ENCODE data around the gene PNPT1. TPM values are rescaled to one million over a fixed set of nuclear protein-coding genes. Genes with fewer than 3 reads are reported as not detected.
"Not testable (repeated sequence)": the region's sequence is repeated elsewhere in the genome, so short reads cannot be mapped to it uniquely, and the experiment has no call there.

The PNPT1 gene
- polyA plus RNA-seq, 1 donor from 2014 or later, result 23.4 TPM

DNA sequence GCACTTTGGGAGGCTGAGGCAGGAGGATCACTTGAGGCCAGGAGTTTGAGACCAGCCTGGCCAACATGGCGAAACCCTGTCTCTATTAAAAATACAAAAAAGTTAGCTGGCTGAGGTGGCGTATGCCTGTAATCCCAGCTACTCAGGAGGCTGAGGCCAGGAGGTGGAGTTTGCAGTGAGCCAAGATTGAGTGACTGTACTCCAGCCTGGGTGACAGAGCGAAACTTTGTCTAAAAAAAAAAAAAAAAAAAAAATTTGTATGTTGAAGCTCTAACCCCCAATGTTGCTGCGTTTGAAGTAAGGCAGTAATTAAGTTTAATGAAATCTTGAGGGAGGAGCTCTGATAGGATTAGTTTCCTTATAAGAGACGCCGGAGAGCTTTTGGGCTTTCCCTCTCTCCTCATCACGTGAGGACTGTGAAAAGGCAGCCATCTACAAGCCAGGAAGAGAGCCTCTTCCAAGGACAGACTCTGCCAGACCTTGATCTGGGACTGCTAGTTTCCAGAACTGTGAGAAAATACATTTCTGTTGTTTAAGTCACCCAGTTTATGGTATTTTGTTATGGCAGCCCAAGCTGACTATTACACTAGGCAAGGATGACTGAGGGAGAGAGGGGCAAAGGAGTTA, 11.5 kb upstream of the PNPT1 start:
- TF ChIP-seq TAF1 (IDR thresholded peaks at IDR 0.05; ENCODE audit: low read depth) (no peak), EZH2 (IDR thresholded peaks at IDR 0.05; ENCODE audit: borderline replicate concordance, insufficient read depth, low read length, poor library complexity, severe bottlenecking) (no peak), MXI1 (conservative IDR thresholded peaks at IDR 0.05; ENCODE audit: poor library complexity, severe bottlenecking) (no peak), EP300 (conservative IDR thresholded peaks at IDR 0.05; ENCODE audit: poor library complexity, severe bottlenecking) (no peak), SMC3 (conservative IDR thresholded peaks at IDR 0.05; ENCODE audit: poor library complexity) (no peak), RAD21 (conservative IDR thresholded peaks at IDR 0.05) (no peak), POLR2AphosphoS5 (IDR thresholded peaks at IDR 0.05) (no peak)
- TF ChIP-seq, protein P1, sequence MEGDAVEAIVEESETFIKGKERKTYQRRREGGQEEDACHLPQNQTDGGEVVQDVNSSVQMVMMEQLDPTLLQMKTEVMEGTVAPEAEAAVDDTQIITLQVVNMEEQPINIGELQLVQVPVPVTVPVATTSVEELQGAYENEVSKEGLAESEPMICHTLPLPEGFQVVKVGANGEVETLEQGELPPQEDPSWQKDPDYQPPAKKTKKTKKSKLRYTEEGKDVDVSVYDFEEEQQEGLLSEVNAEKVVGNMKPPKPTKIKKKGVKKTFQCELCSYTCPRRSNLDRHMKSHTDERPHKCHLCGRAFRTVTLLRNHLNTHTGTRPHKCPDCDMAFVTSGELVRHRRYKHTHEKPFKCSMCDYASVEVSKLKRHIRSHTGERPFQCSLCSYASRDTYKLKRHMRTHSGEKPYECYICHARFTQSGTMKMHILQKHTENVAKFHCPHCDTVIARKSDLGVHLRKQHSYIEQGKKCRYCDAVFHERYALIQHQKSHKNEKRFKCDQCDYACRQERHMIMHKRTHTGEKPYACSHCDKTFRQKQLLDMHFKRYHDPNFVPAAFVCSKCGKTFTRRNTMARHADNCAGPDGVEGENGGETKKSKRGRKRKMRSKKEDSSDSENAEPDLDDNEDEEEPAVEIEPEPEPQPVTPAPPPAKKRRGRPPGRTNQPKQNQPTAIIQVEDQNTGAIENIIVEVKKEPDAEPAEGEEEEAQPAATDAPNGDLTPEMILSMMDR (IDR thresholded peaks at IDR 0.05; ENCODE audit: poor library complexity, severe bottlenecking), result no peak
- TF ChIP-seq, protein P2, sequence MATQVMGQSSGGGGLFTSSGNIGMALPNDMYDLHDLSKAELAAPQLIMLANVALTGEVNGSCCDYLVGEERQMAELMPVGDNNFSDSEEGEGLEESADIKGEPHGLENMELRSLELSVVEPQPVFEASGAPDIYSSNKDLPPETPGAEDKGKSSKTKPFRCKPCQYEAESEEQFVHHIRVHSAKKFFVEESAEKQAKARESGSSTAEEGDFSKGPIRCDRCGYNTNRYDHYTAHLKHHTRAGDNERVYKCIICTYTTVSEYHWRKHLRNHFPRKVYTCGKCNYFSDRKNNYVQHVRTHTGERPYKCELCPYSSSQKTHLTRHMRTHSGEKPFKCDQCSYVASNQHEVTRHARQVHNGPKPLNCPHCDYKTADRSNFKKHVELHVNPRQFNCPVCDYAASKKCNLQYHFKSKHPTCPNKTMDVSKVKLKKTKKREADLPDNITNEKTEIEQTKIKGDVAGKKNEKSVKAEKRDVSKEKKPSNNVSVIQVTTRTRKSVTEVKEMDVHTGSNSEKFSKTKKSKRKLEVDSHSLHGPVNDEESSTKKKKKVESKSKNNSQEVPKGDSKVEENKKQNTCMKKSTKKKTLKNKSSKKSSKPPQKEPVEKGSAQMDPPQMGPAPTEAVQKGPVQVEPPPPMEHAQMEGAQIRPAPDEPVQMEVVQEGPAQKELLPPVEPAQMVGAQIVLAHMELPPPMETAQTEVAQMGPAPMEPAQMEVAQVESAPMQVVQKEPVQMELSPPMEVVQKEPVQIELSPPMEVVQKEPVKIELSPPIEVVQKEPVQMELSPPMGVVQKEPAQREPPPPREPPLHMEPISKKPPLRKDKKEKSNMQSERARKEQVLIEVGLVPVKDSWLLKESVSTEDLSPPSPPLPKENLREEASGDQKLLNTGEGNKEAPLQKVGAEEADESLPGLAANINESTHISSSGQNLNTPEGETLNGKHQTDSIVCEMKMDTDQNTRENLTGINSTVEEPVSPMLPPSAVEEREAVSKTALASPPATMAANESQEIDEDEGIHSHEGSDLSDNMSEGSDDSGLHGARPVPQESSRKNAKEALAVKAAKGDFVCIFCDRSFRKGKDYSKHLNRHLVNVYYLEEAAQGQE (IDR thresholded peaks at IDR 0.05; ENCODE audit: borderline replicate concordance), result no peak
- Histone ChIP-seq H2AFZ (ENCODE audit: low read depth, low read length) (no peak overlapping the region), H3K27me3 (ENCODE audit: insufficient read depth, low read depth, low read length) (no peaks in the 10 kb centered on the region), H3K4me2 (ENCODE audit: low read length) (no peak overlapping the region), H3K9me3 (ENCODE audit: low read length) (no peaks in the 10 kb centered on the region), H3K4me3 (ENCODE audit: low read length) (no peak overlapping the region), H4K20me1 (ENCODE audit: insufficient read depth) (no peaks in the 10 kb centered on the region), H3F3A (ENCODE audit: insufficient read depth, low read length, poor library complexity, severe bottlenecking) (no peaks in the 10 kb centered on the region), H3K36me3 (ENCODE audit: insufficient read depth, low read length) (no peaks in the 10 kb centered on the region), H3K79me2 (replicated peaks; ENCODE audit: insufficient read depth, low read length) (no peaks in the 10 kb centered on the region), H3K27ac (ENCODE audit: low read length) (no peak overlapping the region), H3K9me2 (ENCODE audit: insufficient read depth, low read length) (no peaks in the 10 kb centered on the region), H3K9ac (ENCODE audit: low read length) (no peak overlapping the region)

DNA sequence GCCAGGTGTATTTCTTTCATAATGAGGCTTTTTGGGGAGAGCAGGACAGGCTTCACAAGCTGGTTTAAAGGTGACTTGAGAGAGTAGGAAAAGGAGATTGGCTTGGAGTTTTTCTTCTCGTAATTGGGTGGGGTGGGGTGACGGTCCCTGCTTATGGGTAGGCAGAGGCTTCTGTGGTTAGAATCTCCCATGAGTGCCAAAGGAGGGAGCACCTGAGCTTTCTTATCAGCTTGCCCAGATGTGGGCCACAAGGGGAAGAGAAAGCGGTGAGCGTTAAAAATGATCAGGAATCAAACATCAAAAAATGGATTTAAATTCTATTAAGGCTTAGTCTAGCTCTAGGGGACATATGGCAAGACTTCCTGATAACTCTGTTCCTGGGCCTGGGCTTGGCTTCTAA, 9.7 kb upstream of the PNPT1 start:
- Histone ChIP-seq H3K9me2 (ENCODE audit: insufficient read depth, low read length) (no peaks in the 10 kb centered on the region), H3K27ac (ENCODE audit: low read length) (no peak overlapping the region), H3K9me3 (ENCODE audit: low read length) (no peaks in the 10 kb centered on the region), H3K36me3 (ENCODE audit: insufficient read depth, low read length) (no peaks in the 10 kb centered on the region), H4K20me1 (ENCODE audit: insufficient read depth) (no peaks in the 10 kb centered on the region), H2AFZ (ENCODE audit: low read depth, low read length) (no peak overlapping the region), H3K27me3 (ENCODE audit: insufficient read depth, low read depth, low read length) (no peaks in the 10 kb centered on the region), H3K4me2 (ENCODE audit: low read length) (no peak overlapping the region), H3K4me3 (ENCODE audit: low read length) (no peak overlapping the region), H3F3A (ENCODE audit: insufficient read depth, low read length, poor library complexity, severe bottlenecking) (no peaks in the 10 kb centered on the region), H3K79me2 (replicated peaks; ENCODE audit: insufficient read depth, low read length) (no peaks in the 10 kb centered on the region), H3K9ac (ENCODE audit: low read length) (no peak overlapping the region)
- TF ChIP-seq RAD21 (conservative IDR thresholded peaks at IDR 0.05) (no peak), EP300 (conservative IDR thresholded peaks at IDR 0.05; ENCODE audit: poor library complexity, severe bottlenecking) (no peak), EZH2 (IDR thresholded peaks at IDR 0.05; ENCODE audit: borderline replicate concordance, insufficient read depth, low read length, poor library complexity, severe bottlenecking) (no peak), SMC3 (conservative IDR thresholded peaks at IDR 0.05; ENCODE audit: poor library complexity) (no peak), MXI1 (conservative IDR thresholded peaks at IDR 0.05; ENCODE audit: poor library complexity, severe bottlenecking) (no peak), POLR2AphosphoS5 (IDR thresholded peaks at IDR 0.05) (no peak), TAF1 (IDR thresholded peaks at IDR 0.05; ENCODE audit: low read depth) (no peak)
- TF ChIP-seq, protein P1 (IDR thresholded peaks at IDR 0.05; ENCODE audit: poor library complexity, severe bottlenecking), result no peak
- TF ChIP-seq, protein P2 (IDR thresholded peaks at IDR 0.05; ENCODE audit: borderline replicate concordance), result no peak

DNA sequence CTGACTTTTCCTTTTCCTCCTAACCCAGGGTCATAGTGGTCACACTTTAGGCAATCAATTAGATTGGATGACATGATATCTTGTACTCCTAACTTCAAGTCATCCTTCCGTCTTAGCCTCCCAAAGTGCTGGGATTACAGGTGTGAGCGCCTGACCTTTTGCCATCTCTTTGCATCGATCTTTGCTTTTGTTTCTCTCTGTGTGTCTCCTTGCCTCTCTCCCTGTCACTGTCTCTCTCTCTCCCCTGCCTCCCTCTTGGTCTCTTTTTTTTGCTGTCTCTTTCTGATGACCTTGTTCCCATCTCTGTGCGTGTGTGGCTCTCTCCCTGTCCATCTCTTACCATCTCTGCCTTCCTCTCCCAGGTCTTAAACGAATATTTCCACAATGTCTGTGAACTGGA, 904 bp downstream of the PNPT1 start:
- H3K27ac ChIP-seq (ENCODE audit: low read length); H3F3A ChIP-seq (ENCODE audit: insufficient read depth, low read length, poor library complexity, severe bottlenecking); H2AFZ ChIP-seq (ENCODE audit: low read depth, low read length); H4K20me1 ChIP-seq (ENCODE audit: insufficient read depth); H3K27me3 ChIP-seq (ENCODE audit: insufficient read depth, low read depth, low read length); H3K9me3 ChIP-seq (ENCODE audit: low read length); H3K36me3 ChIP-seq (ENCODE audit: insufficient read depth, low read length); H3K9me2 ChIP-seq (ENCODE audit: insufficient read depth, low read length): not testable (repeated sequence)
- Histone ChIP-seq H3K4me3 (ENCODE audit: low read length) (peak overlapping the region; percentile 90), H3K4me2 (ENCODE audit: low read length) (peak overlapping the region; percentile 48), H3K79me2 (replicated peaks; ENCODE audit: insufficient read depth, low read length) (peaks cover 18% of the 10 kb centered on the region), H3K9ac (ENCODE audit: low read length) (peak overlapping the region; percentile 67)
